ENCODE data around the gene SLC6A1.

The SLC6A1 gene

DNA sequence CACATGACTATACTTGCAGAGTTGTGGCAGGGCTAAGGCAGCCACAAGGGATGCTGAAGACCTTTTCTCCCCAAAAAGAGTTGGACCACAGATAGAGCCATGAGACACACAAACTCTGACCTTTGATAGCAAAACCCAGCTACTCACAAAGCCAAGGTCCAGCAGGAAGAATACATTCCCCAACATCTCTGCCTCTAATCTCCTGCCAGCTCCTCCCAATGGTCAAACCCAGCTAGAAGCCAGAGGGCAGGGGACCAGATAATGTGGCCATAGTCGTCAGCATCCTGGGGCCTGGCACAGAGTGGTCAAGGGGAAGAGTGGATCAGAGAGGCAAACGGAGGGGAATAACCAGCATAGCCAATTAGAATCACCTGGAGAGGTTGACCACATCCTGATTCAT lies 28.2 kb downstream of the SLC6A1 start:
- no peak for DNase-seq (ENCODE audit: low read depth)

DNA sequence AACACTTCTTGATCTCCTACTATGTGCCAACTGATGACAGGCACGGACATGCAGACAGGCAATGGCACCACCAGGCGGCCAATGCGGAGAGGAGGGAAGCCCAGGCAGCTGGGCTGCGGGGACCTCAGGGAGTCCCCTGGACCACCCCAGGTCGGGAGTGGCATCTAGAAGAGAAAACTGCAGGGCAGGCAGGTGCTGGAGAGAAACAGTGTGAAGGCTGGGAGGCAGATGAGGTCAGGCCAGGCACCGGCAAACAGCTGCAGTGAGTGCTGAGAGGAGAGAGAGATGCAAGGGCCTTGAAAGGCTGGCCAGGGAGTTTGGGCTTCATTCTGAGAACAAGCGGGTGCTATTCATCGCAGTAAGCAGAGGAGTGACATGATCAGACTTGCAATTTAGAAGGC lies 29.1 kb downstream of the SLC6A1 start:
- no peak for DNase-seq (ENCODE audit: low read depth)

DNA sequence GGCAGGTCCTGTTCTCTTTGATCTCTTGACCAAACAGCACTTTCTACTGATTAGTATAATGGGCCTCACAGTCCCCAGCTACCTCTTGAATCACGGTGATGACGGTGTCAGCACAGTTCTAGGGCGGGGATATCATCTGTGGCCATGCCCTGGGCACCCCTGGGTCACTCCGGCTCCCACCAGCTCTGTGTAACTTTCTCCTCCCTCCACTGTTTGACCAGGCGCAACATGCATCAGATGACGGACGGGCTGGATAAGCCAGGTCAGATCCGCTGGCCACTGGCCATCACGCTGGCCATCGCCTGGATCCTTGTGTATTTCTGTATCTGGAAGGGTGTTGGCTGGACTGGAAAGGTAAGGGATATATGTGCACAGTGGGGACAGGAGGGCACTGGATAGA lies 29.6 kb downstream of the SLC6A1 start:
- no peak for DNase-seq (ENCODE audit: low read depth)

DNA sequence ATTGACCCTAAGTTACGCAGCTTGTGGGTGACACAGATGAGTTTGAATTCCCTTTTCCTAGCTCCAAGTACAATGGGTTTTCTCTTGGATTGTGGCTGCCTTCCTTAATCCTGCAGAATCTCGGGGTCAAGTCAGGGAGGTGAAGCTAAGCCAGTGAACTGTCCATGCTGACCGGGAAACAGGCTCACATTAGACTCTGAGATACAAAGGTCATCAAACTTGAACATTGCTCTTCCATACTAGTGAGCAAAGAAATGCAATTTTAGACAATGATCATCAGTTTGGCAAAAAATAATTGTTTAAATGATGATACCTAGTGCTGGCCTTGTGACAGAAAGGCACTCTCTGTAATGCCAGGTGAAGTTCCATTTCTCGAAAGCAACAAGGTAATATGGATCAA lies 31.6 kb downstream of the SLC6A1 start:
- no peak for DNase-seq (ENCODE audit: low read depth)

DNA sequence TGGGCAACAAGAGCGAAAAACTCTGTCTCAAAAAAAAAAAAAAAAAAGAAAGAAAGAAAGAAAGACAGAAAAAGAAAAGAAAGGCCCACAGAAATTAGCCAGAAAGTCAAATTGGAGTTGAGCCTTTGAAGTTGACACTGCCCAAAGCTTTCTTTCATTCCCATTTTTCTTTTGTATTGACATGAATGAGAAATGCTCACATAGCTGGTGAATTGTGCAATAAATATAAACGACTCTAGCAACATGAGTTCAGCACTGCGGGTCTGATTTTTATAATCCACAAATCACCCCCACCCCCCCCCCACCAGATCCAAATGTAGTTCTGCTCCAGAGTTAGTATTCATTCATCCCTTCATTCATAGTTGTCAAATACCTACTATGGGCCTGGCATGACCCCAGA lies 37.4 kb downstream of the SLC6A1 start:
- DNase-seq (ENCODE audit: low read depth), result no peak

DNA sequence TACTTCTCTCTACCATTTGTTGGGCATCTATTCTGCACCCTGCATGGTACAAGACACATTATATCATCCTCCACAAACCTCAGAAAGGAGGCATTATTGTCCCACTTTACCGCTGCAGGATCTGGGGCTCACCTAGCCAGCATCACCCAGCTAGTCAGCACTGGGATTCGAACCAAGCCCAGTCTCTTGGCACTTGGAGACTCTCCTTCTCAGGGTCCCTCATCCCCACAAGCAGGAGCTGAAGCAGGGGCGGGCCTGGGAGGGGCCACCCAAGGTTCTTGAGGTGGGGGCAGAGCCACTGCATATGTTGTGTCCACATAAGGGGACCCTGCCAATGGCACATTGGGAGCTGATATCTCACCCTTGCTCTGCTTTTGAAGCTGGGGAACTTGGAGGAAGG lies 41.3 kb downstream of the SLC6A1 start:
- DNase-seq (ENCODE audit: low read depth), result no peak

DNA sequence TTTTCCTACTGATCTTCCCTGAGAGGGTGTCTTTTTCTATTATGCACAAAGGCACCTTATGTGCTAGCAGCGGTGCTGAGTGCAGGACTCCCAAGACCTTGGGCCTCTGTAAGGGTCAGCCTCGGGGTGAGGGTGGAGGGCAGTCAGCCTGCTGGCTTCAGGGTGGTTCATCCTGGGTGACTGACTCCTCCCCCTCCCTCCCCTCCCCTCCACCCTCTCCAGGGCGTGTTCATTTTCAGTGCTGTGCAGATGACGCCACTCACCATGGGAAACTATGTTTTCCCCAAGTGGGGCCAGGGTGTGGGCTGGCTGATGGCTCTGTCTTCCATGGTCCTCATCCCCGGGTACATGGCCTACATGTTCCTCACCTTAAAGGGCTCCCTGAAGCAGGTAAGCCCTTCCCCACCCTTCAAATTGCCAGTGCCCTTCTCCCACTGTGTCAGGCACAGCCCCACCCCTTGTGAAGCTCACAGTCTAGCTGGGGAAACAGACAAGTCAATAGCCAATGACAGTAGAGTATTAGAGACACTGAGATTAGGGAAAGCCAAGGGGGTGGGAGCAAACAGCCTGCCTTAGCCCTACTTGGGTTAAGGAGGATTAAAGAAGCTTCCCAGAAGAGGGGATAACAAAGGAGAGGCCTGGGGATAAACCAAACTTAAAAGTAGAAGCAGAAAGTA lies 41.9 kb downstream of the SLC6A1 start:
- no peak for DNase-seq (ENCODE audit: low read depth)

DNA sequence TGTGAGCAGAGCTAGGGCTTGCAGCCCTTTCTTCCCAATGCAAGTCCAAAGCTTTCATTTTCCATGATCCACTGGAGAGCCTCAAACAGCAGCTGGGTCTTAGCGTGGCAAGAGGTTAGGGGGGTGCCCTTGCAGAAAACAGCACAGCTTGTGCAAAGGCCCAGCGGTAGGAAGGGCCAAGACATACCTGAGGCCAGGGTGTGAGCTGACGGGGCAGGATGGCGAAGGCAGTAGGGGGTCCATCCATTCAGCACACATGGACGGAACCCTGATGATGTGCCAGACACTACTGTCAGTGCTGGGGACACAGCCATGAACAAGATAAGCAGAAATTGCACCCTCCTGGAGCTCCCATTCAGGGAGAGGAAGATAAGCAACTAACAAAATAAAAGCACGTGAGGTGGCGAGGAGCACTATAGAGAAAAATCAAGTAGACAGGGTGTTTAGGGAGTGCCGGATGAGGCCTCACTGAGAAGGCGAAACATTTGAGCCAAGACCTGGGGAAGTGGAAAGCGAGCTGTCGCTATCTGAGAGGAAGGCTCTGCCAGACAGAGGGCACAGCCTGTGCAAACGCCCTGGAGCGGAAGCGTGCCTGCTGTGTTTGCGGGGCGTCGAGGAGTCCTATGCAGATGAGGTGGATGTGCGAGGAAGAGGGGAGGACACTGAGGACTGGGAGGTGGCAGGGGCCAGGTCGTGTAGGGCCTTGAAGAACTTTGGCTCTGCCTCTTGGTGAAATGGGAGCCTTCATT lies 43.4 kb downstream of the SLC6A1 start:
- DNase-seq (ENCODE audit: low read depth), result no peak

DNA sequence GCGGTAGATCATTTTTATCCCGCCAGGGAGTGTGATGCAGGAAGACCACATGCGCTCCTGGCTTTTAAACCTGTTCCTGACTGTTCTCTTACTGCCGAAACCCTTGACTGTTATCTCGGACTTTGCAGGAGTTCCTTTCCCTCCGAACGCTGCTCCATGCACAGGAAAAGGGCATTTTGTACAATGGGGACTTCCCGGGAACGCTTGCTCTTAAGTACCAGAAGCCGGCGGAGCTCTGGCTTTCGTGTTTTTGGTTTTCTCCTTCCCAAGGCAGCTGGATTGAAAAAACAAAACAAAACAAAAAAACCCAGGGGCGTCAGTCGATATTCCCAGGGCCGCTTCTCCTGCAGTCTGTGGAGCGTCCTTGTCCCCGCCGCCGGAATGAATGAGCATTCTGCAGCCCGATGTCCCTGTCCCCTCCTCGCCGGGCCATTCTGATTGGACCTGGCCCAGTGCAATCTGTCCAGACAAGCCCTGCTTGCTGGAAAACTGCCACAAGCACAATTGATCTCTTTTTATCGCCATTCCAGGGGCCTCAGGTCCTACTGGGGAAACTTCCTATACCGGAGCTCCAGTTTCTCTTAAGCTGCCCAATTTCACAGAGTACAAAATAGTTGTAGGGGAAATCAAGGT lies 44.8 kb downstream of the SLC6A1 start:
- no peak for DNase-seq (ENCODE audit: low read depth)

DNA sequence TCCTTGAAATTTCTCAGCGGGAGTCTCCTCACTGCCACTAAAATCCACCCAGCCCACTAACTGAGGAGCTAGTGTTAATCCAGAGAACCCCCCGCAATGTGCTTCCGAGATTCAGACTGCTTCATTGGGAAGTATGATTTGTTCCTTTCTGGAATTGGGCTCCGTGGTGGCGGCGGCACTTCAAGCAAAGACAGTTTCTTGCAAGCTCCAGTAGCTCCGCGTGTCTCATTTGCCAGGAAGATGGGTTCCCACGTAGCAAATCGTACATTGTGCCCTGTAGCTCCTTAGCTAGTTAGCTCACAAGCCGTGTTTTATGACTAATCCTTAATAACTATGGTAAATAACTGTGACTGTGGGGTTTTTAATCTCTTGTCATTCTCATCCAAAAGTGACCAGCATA lies 45.4 kb downstream of the SLC6A1 start:
- DNase-seq (ENCODE audit: low read depth), result no peak

DNA sequence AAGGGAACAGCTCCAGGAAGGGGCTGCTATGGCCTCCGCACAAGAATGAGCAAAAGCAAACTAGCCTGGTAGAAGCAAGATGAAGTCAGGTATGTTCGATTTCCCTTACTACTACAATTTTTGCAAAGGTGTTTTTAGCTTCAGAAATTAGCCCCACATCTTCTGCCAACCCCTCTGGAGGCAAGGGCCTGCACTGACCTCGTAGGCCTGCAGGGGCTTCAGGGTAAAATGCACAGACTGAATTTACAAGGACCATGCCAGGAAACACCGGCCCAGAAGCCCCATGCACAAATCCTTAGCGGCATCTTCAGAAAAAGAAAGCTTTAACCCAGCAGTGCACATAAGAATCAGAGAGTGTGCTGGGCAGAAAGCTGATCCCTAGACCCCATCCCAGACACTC lies 53.0 kb downstream of the SLC6A1 start:
- DNase-seq (ENCODE audit: low read depth), result no peak

DNA sequence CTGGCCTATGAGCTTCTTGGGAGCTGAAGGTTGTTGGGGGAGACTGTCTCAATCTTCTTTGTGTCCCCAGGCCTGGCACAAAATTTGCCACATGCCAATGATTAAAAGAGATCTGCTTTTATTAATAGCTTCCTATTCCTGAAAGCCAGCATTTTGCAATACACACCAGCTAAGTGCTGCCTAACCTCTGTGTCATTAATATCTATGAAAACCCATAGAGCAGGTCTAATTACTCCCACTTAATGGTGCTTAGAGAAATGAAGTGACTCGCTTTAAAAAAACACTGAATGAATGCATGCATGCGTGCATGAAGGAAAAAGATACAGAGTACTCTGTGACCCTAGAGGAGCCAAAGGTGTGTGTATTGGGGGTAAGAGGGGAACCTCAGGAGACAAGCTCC lies 55.0 kb downstream of the SLC6A1 start:
- no peak for DNase-seq (ENCODE audit: low read depth)

DNA sequence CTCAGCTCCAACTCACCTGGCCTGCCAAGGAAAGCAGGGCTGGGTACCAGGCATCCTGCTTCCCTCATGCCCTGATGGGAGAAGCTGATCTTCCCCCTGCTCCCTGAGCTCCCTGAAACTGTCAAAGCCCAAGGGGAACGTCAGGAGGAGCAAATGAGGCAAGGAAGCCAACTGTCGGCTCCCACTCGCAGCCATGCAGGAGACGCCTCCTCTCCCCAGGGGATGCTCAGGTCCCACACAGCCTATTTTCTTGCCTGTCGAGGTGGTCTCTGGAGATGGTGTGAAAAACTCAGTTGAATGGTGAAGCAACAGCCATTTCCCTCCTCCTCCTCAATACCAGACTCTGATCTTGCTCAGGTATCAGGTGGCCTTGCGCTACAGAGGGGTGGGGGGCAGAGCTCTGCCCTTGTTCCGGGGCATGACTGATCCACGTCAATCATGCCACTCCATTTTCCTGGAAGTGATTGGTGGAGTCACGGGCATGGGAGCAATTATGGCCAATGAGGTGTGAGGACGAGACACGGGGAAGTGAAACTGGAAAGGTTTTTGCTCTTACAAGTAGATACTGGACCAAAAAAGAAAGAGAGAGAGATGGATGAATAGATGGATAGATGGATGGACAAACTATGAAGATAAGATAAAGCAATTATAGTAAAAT lies 58.2 kb downstream of the SLC6A1 start:
- no peak for DNase-seq (ENCODE audit: low read depth)

DNA sequence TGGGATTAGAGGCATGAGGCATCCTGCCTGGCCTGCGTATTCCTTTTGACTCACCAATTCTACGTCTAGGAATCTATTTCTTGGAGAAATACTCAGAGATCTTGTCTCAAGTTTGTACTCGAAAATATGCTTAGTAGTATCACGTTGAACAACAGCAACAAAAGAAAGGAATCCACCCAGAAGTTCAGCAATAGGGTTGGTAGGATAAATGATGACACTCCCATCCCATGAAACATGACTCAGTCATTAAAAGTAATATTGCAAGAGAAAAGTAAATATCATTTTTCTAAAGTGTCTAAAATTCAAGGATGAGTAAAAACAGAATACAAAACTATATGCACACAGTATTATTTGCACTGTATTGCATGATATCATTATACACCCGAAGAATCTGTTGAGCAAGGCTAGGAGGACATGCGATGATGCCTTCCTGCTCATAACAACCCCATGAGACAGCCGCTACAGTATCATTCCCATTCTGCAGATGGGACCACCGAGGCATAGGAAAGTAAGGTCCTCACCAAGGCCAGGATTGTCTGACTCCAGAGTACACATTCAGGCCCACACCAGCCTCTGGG lies 61.5 kb downstream of the SLC6A1 start:
- peak; percentile 10 for DNase-seq (ENCODE audit: low read depth)

DNA sequence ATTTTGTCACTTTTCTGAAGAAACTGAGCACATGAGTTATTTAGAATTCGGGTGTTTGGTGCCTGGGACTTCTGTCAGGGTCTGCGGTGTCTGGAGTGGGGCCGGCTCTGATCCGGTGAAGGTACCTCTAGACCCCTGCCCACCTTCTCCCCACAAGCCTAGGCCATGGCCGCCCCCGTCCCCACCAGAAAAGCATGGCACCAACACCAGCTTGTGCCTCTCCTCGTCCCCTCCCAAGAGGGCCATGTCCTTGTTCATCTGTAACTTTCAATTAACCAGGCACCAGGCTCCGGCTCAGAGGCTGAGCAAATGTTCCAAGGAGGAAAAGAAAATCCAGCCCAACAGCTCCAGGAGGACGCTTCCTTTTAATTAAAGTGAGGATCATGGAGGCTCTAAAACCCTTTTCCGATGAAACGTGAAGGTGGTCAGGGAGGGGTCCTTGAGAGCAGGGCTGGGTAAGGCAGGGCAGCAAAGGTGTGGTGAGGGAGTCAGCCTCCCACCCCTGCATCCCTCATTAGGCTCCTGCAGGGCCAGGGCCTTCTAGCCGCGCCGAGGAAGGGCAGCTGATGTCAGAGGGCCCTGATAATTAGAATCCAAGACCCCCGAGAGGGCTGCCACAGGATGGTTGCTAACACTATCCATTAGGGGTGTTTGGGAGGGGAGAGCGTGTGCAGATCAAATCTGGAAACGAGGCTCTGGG lies 62.3 kb downstream of the SLC6A1 start:
- no peak for DNase-seq (ENCODE audit: low read depth)

DNA sequence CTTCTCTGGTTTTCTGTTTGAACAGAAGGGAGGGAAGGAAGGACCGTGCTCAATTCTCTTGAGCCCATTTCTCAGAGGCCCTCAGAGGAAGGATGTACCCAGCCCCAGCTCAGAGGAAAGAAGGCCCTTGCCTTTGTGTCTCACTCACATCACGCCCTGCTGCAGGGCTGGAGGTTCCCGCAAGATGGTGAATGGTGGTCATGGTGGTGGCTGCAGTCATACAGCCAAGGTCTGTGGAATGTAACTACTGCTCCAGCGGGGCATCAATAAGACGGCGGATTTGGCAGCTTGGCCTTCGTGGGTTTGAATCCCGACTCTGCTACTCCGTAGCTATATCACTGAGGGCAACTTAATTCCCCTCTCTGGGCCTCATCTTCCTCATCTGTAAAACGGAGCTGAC lies 62.9 kb downstream of the SLC6A1 start:
- no peak for DNase-seq (ENCODE audit: low read depth)

DNA sequence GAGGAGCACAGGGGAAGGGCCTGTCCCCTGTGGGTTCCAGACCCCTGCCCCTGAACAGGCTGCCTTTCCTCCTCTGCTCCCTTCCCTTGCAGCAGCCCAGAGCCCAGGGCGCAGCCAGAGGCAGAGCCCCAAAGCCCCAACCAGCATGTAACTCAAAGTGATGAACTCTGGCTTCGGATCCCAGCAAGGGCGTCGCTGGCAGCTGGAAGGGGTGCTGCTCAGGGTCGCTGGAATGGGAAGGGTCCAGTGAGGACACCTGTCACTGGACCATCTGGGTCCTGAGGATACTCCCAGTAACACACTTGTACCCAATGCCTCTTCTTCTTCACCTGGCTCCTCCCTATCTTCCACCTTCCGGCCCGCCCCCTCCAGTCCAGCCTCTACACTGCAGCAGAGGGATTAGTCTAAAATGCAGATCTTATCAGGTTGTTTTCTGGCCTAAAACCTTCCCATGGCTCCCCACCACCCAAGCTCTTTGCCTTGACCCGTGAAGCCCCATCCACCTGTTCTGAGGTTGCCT lies 64.0 kb downstream of the SLC6A1 start:
- DNase-seq (ENCODE audit: low read depth), result no peak

DNA sequence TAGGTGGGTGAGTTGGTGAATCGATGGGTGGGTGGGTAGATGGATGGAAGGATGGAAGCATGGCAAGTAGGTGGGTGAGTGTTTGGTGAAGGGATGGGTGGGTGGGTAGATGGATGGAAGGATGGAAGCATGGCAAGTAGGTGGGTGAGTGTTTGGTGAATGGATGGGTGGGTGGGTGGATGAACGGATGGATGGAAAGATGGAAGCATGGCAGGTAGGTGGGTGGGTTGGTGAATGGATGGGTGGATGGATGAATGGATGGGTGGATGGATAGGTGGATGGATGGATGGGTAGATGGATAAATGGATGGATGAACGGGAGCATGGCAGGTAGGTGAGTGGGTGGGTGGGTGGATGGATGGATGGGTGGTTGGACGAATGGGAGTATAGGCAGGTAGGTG lies 65.1 kb downstream of the SLC6A1 start:
- no peak for DNase-seq (ENCODE audit: low read depth)

DNA sequence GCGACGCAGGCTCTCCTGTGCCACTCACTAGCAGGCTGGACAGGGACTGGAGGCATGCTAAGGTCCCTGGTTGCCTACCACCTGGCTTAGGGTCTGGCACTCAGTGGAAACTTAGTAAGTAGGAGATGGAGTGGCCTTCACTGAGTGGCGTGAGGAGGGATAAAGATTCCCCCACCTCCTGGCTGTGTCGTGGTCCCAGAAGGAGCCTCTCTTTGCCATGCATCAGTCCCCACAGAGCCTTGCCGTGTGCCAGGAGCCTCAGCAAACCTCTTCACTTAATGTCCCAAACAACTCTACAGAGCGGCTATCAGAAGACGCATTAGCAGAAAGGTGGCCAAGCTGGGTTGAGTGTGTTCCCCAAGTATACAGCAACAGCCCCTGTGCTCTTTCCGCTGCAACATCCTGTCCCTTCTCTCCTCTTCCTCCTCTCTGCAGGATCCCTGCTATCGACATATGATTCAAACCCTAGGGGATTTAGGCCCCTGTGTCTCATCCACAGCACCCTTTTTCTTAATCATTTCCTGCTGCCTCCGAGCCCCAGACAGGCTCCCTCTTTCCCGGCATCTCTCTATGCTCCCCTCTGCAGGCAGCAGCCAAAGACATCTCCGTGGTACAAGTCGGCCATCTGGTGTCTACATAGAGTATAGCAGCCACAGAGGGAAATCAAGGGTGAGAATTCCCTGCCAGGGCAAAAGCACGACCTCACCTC lies 66.7 kb downstream of the SLC6A1 start:
- peak; percentile 63 for DNase-seq (ENCODE audit: low read depth)

DNA sequence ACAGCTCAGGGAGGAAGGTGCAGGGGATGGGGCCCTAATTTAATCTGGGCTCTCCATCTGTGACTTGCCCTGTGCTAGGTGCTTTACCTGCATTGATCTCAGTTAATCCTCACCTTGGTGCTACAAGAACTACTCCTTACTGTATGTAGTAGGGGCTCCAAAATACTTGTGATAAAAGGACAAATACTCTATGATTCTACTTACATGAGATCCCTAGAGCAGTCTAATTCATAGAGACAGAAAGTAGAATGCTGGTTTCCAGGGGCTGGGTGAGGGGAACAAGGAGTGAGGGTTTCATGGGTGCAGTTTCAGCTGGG lies 67.2 kb downstream of the SLC6A1 start:
- no peak for DNase-seq (ENCODE audit: low read depth)
